Left forelimb (tissue), 1 donor: Measurements from ENCODE around the gene CRTC3.

Experiments used
- DNase-seq: peaks from one replicate; pipeline ENCODE4 v3.0.0-alpha.2; 2018; ENCODE audit warnings: low spot score

The CRTC3 gene

GRCh38 chr15:90594301-90594738 lies 64.6 kb downstream of the CRTC3 start:
- DNase-seq = no peak

DNA sequence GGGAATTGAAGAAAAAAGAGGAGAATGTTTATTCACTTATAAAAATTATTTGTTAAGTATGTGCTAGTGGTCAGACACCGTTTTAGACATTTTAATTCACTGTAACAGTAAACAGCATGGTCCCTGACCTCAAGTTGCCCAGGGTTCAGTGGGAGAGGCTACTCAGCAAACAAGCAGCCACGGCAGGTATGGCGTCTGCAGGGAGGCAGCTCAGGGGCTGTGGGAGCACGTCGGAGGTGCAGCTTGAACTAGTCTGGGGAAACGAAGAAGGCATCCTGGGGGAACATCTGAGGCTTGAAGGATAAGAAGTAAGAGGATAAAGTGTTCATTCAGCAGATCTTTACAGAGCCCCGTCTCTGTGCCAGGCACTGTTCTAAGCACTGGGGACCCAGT lies 66.0 kb downstream of the CRTC3 start:
- no peak for DNase-seq

DNA sequence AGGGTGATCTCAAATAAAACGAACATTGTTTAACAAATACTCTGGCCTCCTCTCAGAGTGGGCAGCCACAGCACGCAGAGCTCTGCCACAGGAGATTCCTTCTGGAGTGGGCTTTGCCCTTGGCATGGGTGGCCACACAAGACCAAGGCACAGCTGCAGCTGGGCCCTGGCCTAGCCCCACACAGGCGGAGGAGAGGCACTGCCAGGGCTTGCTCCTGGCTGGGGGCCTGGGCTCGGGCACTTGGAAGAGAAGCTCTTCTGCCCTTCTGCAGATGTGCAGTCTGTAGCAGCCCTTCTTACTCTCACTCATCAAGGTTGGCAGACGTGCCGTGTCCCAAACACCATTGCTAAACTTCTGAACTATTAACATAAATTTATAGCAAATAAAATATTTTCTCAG lies 67.2 kb downstream of the CRTC3 start:
- no peak for DNase-seq

GRCh38 chr15:90597577-90597976 lies 67.9 kb downstream of the CRTC3 start:
- DNase-seq = no peak

DNA sequence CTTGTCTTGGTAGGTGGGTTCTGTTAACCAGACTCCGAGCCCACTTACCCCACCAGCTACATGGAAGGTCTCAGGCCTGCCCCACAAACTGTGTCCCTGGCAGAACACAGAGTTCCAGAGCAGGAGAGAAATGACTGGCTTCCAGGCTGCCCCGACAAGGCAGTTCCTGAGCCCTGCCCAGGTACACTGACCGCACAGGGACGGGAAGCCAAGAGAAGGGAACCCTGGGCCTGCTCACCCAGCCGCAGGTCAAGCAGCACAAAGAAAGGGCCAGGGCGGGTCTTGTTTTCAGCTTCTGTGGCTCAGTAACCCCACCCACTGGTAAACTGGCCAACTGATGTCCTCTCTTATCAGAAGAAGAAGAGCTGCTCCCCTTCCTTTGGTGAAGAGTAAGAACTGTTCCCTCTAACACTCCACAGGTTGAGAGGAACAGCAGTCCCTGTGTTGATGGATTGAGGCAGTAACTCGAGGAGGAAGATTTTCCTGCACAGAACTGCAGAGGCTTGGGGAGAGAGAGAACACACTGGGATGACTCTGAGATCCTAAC lies 68.4 kb downstream of the CRTC3 start:
- no peak for DNase-seq

DNA sequence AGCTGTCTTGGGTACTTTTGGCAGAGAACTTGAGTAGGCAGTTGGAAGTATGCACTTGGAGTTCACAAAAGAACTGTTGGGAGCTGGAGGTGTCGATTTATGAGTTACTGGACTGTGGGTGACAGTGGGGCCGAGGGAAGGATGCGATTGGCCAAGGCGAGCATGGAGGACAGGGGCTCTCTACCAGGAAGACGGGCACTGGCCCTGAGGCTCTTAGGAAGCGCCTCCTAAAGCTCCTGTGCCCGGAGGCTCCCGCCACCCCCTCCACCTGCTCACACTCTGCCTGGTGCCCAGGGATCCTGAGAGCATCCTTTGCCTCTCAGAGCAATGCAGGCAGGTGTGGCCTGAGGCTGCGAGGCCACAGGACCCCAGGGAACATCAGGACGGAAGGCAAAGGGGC lies 69.0 kb downstream of the CRTC3 start:
- DNase-seq = no peak

- no peak for DNase-seq
These were observed 69.4 kb downstream of the CRTC3 start for GRCh38 chr15:90599116-90599515.

DNA sequence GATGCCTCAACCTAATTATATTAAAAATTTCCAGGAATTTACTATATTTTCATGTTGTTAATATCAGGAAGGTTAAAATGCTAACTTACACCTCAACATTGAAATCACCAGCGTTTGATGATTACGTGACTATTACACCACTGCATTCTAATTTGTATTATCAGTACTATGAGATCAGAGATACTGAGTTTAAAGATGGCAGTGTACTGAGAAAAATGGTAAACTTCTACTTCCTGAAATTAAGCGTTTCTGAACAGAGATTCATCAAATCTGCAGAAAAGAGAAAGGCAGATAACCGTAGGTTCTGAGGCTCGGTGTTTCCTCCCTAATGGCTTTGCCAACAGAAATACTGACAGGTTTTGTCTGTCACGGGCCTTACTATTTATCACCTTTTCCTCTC lies 69.9 kb downstream of the CRTC3 start:
- DNase-seq = no peak

- no peak for DNase-seq
These were observed 71.2 kb downstream of the CRTC3 start for GRCh38 chr15:90600954-90601353.

DNA sequence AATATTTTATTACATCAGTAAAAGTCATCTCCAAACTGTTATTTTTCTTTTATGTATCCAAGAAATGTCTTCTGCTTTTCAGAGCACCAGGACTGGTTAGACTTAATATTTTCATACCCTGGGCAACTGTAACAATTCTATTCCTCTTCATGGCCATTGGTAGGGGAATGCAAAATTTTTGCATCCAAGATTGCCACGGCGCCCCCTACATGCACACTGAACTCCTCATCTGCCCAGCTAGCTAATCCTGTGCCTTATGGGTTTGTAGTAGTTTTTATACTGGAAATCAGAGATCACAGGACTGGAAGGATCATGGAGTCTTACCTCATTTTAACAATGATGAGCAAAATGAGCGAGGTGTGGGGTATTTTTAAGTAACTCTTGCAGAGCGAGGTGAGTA lies 74.2 kb downstream of the CRTC3 start:
- no peak for DNase-seq

GRCh38 chr15:90606641-90607040 lies 76.9 kb downstream of the CRTC3 start:
- no peak for DNase-seq

DNA sequence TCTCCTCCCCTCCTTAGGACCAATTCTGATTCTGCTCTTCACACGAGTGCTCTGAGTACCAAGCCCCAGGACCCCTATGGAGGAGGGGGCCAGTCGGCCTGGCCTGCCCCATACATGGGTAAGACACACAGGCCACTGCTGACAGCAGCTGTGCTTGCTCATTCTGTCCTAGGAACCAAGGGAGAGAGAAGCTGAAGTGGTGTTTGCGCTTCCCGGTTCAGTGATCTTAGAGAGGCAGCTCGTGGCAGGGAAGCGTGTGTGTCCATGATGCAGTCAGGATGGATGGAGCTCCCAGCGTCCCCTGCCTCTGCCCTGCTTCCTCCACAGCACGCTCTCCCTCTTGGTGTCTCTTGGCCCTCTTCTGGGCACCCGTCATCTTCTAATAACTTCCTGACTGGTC lies 77.6 kb downstream of the CRTC3 start:
- no peak for DNase-seq

DNA sequence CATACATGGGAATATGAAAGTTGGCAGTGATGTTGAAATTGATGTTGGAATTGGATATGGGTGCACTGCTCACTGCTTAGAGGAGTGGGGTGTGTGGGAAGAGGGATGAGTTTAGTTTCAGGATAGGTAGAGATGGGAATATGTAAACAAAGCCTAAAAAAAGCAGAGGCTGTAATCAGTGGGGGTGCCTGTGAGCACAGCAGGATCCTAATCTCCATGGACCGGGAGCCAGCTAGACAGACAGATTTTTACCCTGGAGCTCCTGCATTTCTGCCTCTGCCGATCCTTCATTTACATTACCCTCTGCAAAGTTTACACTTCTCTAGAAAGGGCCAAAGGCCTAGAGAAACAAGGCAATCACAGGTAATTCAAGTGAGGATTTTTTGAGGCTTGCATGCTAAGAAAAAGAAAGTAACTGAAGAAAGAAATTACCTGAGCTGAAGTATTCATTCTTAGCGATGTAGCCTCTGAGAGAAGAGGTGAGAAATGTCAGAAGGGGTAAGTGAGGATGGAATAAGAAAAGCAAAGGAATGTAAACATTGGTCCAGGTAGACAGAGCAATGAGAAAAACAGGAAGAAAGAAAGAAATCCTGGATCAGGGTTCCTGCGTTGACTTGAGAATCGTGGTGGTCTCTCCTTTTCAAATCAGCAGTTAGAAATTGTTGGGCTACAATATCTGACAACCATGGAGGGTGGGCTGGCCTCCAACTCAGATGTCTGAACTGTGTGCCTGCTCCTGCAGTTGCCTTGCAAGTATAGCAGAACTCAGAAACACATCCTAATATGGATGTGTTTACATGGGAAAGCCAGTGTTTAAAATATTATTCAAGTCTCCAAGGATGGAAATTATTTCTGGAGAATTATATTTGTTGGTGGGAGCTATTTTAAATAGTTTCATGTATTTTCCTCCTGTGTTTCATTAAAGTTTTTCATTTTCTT lies 79.8 kb downstream of the CRTC3 start:
- no peak for DNase-seq

DNA sequence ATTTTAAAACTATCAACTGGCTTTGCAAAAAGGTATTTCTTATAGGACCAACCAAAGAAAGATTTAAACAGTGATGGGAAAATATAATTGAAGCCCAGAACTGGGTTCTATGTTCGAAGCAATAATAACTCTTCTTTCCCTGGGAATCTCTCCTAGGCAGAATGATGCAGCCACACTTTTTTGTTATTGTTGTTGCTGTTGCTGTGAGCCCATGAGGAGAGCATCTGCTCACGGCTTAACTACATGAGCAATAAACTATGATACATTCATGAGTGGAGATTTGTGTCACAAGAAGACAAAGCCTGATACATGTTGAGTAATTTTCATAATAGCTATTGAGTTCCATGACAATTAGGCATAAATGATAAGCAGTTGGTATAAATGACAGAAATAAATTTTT lies 80.5 kb downstream of the CRTC3 start:
- no peak for DNase-seq

GRCh38 chr15:90611157-90611556 lies 81.4 kb downstream of the CRTC3 start:
- DNase-seq = no peak

- no peak for DNase-seq
These were observed 87.4 kb downstream of the CRTC3 start for GRCh38 chr15:90617171-90617570.

- no peak for DNase-seq
These were observed 88.0 kb downstream of the CRTC3 start for GRCh38 chr15:90617668-90618097.

- DNase-seq = no peak
These were observed 88.8 kb downstream of the CRTC3 start for GRCh38 chr15:90618330-90619125.

- DNase-seq = no peak
These were observed 89.7 kb downstream of the CRTC3 start for GRCh38 chr15:90619468-90619867.

DNA sequence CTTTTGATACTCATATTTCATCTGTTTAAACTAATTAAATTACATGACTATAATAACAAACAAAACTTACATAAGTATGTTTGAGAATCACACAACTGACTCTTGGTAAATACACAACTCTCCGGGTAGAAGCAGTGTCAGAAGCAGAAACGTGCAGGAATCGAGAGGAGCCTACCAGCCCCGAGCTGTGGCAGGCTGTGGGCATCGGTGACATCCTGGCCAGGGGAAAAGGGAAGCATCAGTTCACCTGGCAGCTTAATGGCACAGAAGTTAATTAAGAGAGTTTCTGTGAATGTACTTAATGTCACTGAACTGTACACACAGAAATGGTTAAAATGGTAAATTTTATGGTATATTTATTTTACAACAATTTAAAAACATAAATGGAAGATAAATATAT lies 90.2 kb downstream of the CRTC3 start:
- no peak for DNase-seq

DNA sequence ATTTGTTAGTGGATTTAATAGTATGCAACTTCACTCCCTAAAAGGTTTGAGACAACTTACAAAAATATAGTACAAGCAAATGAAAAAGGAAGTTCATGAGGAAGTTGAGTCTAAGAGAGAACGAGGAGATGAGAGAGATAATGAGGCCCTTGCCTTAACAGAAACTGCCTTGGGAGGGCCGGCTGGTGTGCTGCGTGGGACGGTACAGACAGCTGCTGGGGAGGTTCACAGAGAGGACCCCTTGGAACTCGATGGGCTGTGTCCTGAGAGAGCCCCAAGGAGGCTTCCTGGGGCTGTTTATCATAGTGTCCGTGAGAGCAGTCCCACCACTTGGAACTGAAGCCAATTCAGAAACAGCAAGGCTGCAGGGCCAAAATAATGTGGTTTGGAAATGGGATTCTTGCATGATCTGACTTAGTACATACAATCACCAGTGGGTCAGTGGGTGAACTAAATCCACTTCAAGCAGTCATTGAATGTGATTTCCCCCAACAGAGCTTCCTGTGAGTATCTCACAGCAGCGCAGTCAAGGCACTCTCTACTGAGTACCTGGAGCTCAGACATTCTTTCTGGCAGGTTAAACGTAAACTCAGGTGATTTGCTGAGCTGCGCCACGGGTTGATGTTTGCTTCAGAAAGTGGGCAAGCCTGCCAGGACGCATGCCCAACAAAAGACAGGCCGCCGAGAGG lies 90.8 kb downstream of the CRTC3 start:
- no peak for DNase-seq

GRCh38 chr15:90623854-90624253 lies 94.1 kb downstream of the CRTC3 start:
- no peak for DNase-seq
